GM13977 (cell line): ENCODE measurements around the gene TGFBR3.

Source experiments
- DNase-seq: peaks from one replicate; pipeline ENCODE4 v3.0.0; 2012; ENCODE audit warnings: low spot score
- CTCF ChIP-seq: IDR thresholded peaks from 2 replicates; pipeline ENCODE4 v1.5.1; 2012; ENCODE audit warnings: mild to moderate bottlenecking, control low read depth; ENCODE audit not compliant: insufficient read depth; ENCODE audit errors: extremely low read depth, missing control alignments
- in situ Hi-C: fragments of 300-500 bp; cut with MboI; formaldehyde crosslinking; loops from one replicate; pipeline ENCODE4 v1.12.0; 2022; ENCODE audit warnings: low sequenced_read_pairs, low pct_unique_long_range_greater_than_20kb, mixed read lengths, inconsistent platforms; ENCODE audit not compliant: unreplicated experiment

Gene TGFBR3

GRCh38 chr1:91789273-91789997 is 96.5 kb downstream of the TGFBR3 start:
- no peak for DNase-seq
- TF ChIP-seq CTCF: no peak
- in situ Hi-C loops: no loop called here

GRCh38 chr1:91787919-91788318 is 98.0 kb downstream of the TGFBR3 start:
- in situ Hi-C loops: no loop called here
- no peak for DNase-seq
- TF ChIP-seq CTCF: no peak

GRCh38 chr1:91784616-91785015 is 101.3 kb downstream of the TGFBR3 start:
- in situ Hi-C loops: no loop called here
- TF ChIP-seq CTCF: no peak
- no peak for DNase-seq

- in situ Hi-C loops: no loop called here
- DNase-seq: no peak
- no peak for TF ChIP-seq CTCF
These were observed 101.8 kb downstream of the TGFBR3 start for GRCh38 chr1:91784191-91784590.

GRCh38 chr1:91783423-91784170 is 102.4 kb downstream of the TGFBR3 start:
- no peak for DNase-seq
- in situ Hi-C loops: no loop called here
- no peak for TF ChIP-seq CTCF

GRCh38 chr1:91781901-91782622 is 103.9 kb downstream of the TGFBR3 start:
- DNase-seq: no peak
- TF ChIP-seq CTCF: no peak
- in situ Hi-C loops: no loop called here
